ENCODE results near the gene ATP6V0A4. TPM values are rescaled to one million over a fixed set of nuclear protein-coding genes. Genes with fewer than 3 reads are reported as not detected.

ATP6V0A4 gene
- total RNA-seq, 1 donor from 2014 or later = 1.2 TPM

DNA sequence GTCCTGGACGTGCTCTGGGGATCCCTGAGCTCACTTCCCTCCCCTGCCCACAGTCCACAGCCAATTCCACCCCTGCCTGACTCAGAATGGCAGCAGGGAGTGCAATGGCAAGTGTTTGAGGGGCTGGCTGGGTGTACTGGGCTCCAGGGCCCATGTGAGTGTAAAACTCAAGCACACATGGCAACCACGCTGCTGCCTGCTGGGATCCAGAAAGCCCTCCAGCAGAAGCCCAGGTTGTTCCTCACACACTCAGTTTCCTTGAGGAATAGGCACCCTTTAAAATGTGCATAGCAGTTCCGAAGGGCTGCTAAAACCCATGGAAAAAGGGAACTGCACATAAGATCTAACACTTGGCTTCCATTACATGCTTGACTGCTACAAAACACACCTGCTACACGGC is 11.3 kb upstream of the ATP6V0A4 start:
- no peak for TF ChIP-seq POLR2A (IDR thresholded peaks at IDR 0.05)
- TF ChIP-seq POLR2AphosphoS5 (IDR thresholded peaks at IDR 0.05; ENCODE audit: insufficient read depth in 1 of 2, low read depth in 1 of 2) = no peak
- TF ChIP-seq, protein P1, sequence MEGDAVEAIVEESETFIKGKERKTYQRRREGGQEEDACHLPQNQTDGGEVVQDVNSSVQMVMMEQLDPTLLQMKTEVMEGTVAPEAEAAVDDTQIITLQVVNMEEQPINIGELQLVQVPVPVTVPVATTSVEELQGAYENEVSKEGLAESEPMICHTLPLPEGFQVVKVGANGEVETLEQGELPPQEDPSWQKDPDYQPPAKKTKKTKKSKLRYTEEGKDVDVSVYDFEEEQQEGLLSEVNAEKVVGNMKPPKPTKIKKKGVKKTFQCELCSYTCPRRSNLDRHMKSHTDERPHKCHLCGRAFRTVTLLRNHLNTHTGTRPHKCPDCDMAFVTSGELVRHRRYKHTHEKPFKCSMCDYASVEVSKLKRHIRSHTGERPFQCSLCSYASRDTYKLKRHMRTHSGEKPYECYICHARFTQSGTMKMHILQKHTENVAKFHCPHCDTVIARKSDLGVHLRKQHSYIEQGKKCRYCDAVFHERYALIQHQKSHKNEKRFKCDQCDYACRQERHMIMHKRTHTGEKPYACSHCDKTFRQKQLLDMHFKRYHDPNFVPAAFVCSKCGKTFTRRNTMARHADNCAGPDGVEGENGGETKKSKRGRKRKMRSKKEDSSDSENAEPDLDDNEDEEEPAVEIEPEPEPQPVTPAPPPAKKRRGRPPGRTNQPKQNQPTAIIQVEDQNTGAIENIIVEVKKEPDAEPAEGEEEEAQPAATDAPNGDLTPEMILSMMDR (IDR thresholded peaks at IDR 0.05) = no peak
- Histone ChIP-seq H3K4me3 (no peak overlapping the region), H3K36me3 (no peaks in the 10 kb centered on the region), H3K27me3 (no peaks in the 10 kb centered on the region), H3K9me3 (no peaks in the 10 kb centered on the region), H3K4me1 (no peaks in the 10 kb centered on the region), H3K27ac (no peak overlapping the region)
- intact Hi-C loops (cut with DNase I) = no loop called here
- no peak for DNase-seq (ENCODE audit: extremely low spot score in 2 of 2)

DNA sequence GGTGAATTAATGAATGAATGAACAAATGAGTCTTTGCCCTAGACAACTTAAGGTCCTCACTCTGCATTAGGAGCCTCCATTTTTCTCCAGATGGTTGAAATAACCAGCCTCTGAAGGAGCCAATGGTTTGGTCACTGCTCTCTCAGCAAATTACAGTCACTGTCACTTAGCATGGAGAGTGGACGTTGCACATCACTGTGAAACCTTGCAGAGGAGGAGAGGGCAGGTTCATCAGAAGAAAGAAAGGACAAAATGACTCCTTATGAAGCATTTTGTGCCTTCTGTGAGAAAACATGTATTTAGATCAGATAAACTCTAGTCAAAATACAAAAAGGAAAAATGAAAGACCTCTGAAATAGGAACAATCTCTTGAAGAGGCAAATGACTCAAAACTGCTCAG is 6.6 kb upstream of the ATP6V0A4 start:
- Histone ChIP-seq H3K27ac (no peak overlapping the region), H3K4me1 (no peaks in the 10 kb centered on the region), H3K4me3 (no peak overlapping the region), H3K27me3 (no peaks in the 10 kb centered on the region), H3K9me3 (no peaks in the 10 kb centered on the region), H3K36me3 (no peaks in the 10 kb centered on the region)
- no peak for DNase-seq (ENCODE audit: extremely low spot score in 2 of 2)
- no peak for TF ChIP-seq POLR2AphosphoS5 (IDR thresholded peaks at IDR 0.05; ENCODE audit: insufficient read depth in 1 of 2, low read depth in 1 of 2)
- TF ChIP-seq POLR2A (IDR thresholded peaks at IDR 0.05) = no peak
- TF ChIP-seq, protein P1 (IDR thresholded peaks at IDR 0.05) = no peak
- intact Hi-C loops (cut with DNase I) = no loop called here

DNA sequence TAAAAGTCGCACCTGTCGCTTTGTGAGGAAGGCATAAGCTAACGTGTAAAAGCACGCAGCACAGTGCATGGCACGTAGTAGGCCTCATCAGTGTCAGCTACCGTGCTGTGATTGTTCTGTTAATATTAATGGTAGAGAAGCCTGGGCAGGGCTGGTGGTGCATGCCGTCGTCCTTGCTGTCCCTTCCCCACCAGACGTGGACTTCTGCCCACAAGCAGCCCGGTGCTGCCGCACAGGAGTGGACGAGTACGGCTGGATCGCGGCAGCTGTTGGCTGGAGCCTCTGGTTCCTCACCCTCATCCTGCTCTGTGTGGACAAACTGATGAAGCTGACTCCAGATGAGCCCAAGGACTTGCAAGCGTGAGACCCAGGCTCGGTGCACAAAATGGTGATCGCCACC is 4.7 kb upstream of the ATP6V0A4 start:
- H3K4me3 ChIP-seq = no peak overlapping the region
- no peaks in the 10 kb centered on the region for H3K27me3 ChIP-seq
- no peaks in the 10 kb centered on the region for H3K4me1 ChIP-seq
- TF ChIP-seq POLR2A (IDR thresholded peaks at IDR 0.05) = no peak
- no peak for TF ChIP-seq POLR2AphosphoS5 (IDR thresholded peaks at IDR 0.05; ENCODE audit: insufficient read depth in 1 of 2, low read depth in 1 of 2)
- TF ChIP-seq, protein P1 (IDR thresholded peaks at IDR 0.05) = no peak
- no peak overlapping the region for H3K27ac ChIP-seq
- no peak for DNase-seq (ENCODE audit: extremely low spot score in 2 of 2)
- no peaks in the 10 kb centered on the region for H3K36me3 ChIP-seq
- H3K9me3 ChIP-seq = no peaks in the 10 kb centered on the region
- intact Hi-C loops (cut with DNase I) = no loop called here

DNA sequence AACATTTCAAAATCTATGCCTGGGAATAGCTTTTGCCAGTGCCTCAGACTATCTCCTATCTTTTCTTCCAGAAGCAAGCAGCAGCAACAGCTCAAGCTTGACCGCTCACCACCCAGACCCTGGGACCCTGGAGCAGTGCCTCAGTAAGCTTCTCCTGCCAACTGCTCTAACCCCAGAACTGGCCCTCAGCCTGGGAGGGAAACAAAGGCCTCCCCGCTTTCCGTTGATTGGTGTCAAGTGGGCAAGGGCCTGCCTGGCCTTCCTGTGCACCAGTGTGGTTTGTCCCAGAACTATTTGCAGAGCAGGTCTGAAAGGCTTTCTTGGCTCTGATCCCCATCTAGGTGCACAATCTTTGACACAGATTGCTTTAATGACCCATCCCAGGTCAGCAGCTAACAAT is 3.3 kb upstream of the ATP6V0A4 start:
- no peaks in the 10 kb centered on the region for H3K4me1 ChIP-seq
- no peaks in the 10 kb centered on the region for H3K36me3 ChIP-seq
- no peaks in the 10 kb centered on the region for H3K27me3 ChIP-seq
- H3K4me3 ChIP-seq = no peak overlapping the region
- H3K9me3 ChIP-seq = no peaks in the 10 kb centered on the region
- no peak for DNase-seq (ENCODE audit: extremely low spot score in 2 of 2)
- TF ChIP-seq POLR2A (IDR thresholded peaks at IDR 0.05) = no peak
- intact Hi-C loops (cut with DNase I) = no loop called here
- no peak overlapping the region for H3K27ac ChIP-seq

DNA sequence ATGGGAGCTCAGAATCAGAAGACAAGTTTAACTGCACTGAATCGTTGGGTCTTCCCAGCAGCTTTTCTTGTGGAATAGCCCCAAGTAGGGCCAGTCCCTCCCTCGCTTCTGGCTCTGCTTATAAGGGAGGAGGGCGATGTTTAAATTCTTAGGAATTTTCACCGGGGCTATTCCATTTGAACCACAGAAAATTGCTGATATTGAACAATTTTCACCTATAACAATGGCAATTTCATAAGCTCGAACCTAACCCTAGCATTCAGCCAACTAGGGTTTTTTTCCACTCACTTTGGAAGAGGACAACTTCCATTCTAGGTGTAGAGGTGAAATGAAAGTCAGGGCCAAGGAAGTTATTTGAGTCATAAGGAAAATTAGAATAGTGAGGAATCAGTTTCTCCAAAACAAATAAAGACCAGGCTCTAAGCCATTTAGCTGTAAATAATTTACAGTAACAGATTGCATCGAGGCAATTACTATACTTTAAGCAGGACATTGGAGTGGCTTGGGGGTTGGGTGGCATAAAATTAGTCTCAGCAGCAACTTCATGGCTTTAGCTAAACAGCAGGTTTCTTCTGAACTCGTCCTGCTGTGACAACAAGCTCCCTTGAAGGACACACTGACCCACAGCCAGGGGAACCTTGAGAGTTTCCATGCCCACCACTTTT is 1.5 kb upstream of the ATP6V0A4 start:
- Histone ChIP-seq H3K4me3 (no peak overlapping the region), H3K27me3 (no peaks in the 10 kb centered on the region), H3K9me3 (no peaks in the 10 kb centered on the region), H3K4me1 (no peaks in the 10 kb centered on the region), H3K36me3 (no peaks in the 10 kb centered on the region), H3K27ac (no peak overlapping the region)
- intact Hi-C loops (cut with DNase I) = no loop called here
- no peak for DNase-seq (ENCODE audit: extremely low spot score in 2 of 2)
- no peak for TF ChIP-seq POLR2AphosphoS5 (IDR thresholded peaks at IDR 0.05; ENCODE audit: insufficient read depth in 1 of 2, low read depth in 1 of 2)
- no peak for TF ChIP-seq POLR2A (IDR thresholded peaks at IDR 0.05)
- TF ChIP-seq, protein P1 (IDR thresholded peaks at IDR 0.05) = no peak
